Thymus (tissue), 11 donors: Measurements from ENCODE around the gene TBC1D14. TPM values are rescaled to one million over a fixed set of nuclear protein-coding genes. Genes with fewer than 3 reads are reported as not detected.
"Not testable (repeated sequence)": the region's sequence is repeated elsewhere in the genome, so short reads cannot be mapped to it uniquely, and the experiment has no call there.

ENCODE experiments used
- DNase-seq, 9 donors: peaks; one replicate each; pipeline ENCODE4 v3.0.0-alpha.2; 2013; ENCODE audit warnings: low spot score in 9 of 9, low read depth in 6 of 9, missing footprints in 1 of 9
- H3K27ac ChIP-seq, 2 donors: one replicate each; pipeline ENCODE4 v1.5.1; 2013; ENCODE audit warnings: control low read depth in 1 of 2, low read depth in 1 of 2, low read length in 1 of 2, mild to moderate bottlenecking in 1 of 2, moderate library complexity in 1 of 2
- H3K27me3 ChIP-seq, 2 donors: one replicate each; pipeline ENCODE4 v1.5.1; 2013; ENCODE audit warnings: low read length in 1 of 2; ENCODE audit not compliant: control insufficient read depth in 2 of 2, insufficient read depth in 1 of 2
- H3K36me3 ChIP-seq, 2 donors: one replicate each; pipeline ENCODE4 v1.5.1; 2013; ENCODE audit warnings: low read length in 1 of 2, mild to moderate bottlenecking in 1 of 2, moderate library complexity in 1 of 2; ENCODE audit not compliant: control insufficient read depth in 2 of 2, insufficient read depth in 2 of 2
- H3K4me1 ChIP-seq, 2 donors: one replicate each; pipeline ENCODE4 v1.5.1; 2013; ENCODE audit warnings: low read length in 2 of 2; ENCODE audit not compliant: control insufficient read depth in 2 of 2, insufficient read depth in 2 of 2
- H3K4me3 ChIP-seq, 2 donors: one replicate each; pipeline ENCODE4 v1.5.1; 2013; ENCODE audit warnings: low read length in 2 of 2, control low read depth in 1 of 2, mild to moderate bottlenecking in 1 of 2
- H3K9me3 ChIP-seq, 2 donors: one replicate each; pipeline ENCODE4 v1.5.1; 2013; ENCODE audit warnings: low read length in 1 of 2, mild to moderate bottlenecking in 1 of 2; ENCODE audit not compliant: control insufficient read depth in 2 of 2, insufficient read depth in 1 of 2
- whole genome bisulfite sequencing: extraction: QIAGEN DNeasy Blood & Tissue Kit; methylation state at CpG from one replicate; pipeline ENCODE4 v1.1.7; 2013; 5-methylcytosine and 5-hydroxymethylcytosine counted together
- polyA plus RNA-seq: library from polyadenylated mRNA; stranded (reverse); fragments of 200-250 nt; gene quantifications from one replicate; pipeline ENCODE4 v1.2.3, GENCODE V29; 2013
- total RNA-seq: library from RNA; stranded (reverse); fragments of 120-200 nt; gene quantifications from one replicate; pipeline ENCODE4 v1.2.4, GENCODE V29; 2013
- donor health status: healthy.

Gene TBC1D14
- total and polyA plus RNA-seq, 2 donors: 28.4 to 59.6 TPM

GRCh38 chr4:7077371-7077770 is 167.7 kb downstream of the TBC1D14 start:
- H3K27me3 ChIP-seq: peaks cover 0 to 20% of the 10 kb centered on the region in 2 donors
- no peak for DNase-seq
- WGBS: 94% methylated on average over 12 of the region's 12 CpGs
- H3K27ac ChIP-seq: no peak overlapping the region
- H3K4me1 ChIP-seq: peaks cover 0 to 4% of the 10 kb centered on the region in 2 donors
- no peak overlapping the region for H3K4me3 ChIP-seq
- H3K36me3 ChIP-seq: no peaks in the 10 kb centered on the region
- no peaks in the 10 kb centered on the region for H3K9me3 ChIP-seq

- H3K27me3 ChIP-seq: peaks cover 0 to 21% of the 10 kb centered on the region in 2 donors
- H3K9me3 ChIP-seq: no peaks in the 10 kb centered on the region
- no peaks in the 10 kb centered on the region for H3K36me3 ChIP-seq
- H3K27ac ChIP-seq: no peak overlapping the region
- no peak for DNase-seq
- H3K4me3 ChIP-seq: no peak overlapping the region
- H3K4me1 ChIP-seq: peaks cover 0 to 4% of the 10 kb centered on the region in 2 donors
- 90% methylated on average over 5 of the region's 5 CpGs for WGBS
Observed at GRCh38 chr4:7078025-7078424, 168.4 kb downstream of the TBC1D14 start.

GRCh38 chr4:7079483-7079882 is 169.9 kb downstream of the TBC1D14 start:
- H3K36me3 ChIP-seq, H3K4me1 ChIP-seq, DNase-seq, H3K9me3 ChIP-seq, H3K4me3 ChIP-seq, H3K27ac ChIP-seq: not testable (repeated sequence)
- H3K27me3 ChIP-seq: peaks cover 0 to 27% of the 10 kb centered on the region in 2 donors

GRCh38 chr4:7079909-7080308 is 170.3 kb downstream of the TBC1D14 start:
- H3K36me3 ChIP-seq, H3K4me1 ChIP-seq, H3K9me3 ChIP-seq, H3K27ac ChIP-seq, DNase-seq, H3K4me3 ChIP-seq: not testable (repeated sequence)
- peaks cover 0 to 27% of the 10 kb centered on the region in 2 donors for H3K27me3 ChIP-seq
- 74% methylated on average over 2 of the region's 2 CpGs for WGBS

Other genes starting within 250 kb of the TBC1D14 start
- gene S100P, start 215.9 kb upstream of the TBC1D14 start, total RNA-seq: 9.7 TPM
- gene S100P, start 215.9 kb upstream of the TBC1D14 start, polyA plus RNA-seq: 32.8 TPM
- 77.6 TPM for gene MRFAP1L1, start 200.0 kb upstream of the TBC1D14 start, total RNA-seq
- 103 TPM for gene MRFAP1L1, start 200.0 kb upstream of the TBC1D14 start, polyA plus RNA-seq
- 11.9 TPM for gene BLOC1S4, start 193.7 kb upstream of the TBC1D14 start, total RNA-seq
- gene BLOC1S4, start 193.7 kb upstream of the TBC1D14 start, polyA plus RNA-seq: 23.4 TPM
- gene KIAA0232, start 127.1 kb upstream of the TBC1D14 start, total RNA-seq: 12.8 TPM
- gene KIAA0232, start 127.1 kb upstream of the TBC1D14 start, polyA plus RNA-seq: 10.5 TPM
- gene TADA2B, start 133.5 kb downstream of the TBC1D14 start, total RNA-seq: 8.8 TPM
- gene TADA2B, start 133.5 kb downstream of the TBC1D14 start, polyA plus RNA-seq: 15.2 TPM
- 29.7 TPM for gene GRPEL1, start 158.2 kb downstream of the TBC1D14 start, total RNA-seq
- 20.4 TPM for gene GRPEL1, start 158.2 kb downstream of the TBC1D14 start, polyA plus RNA-seq